Endothelial cell (in vitro differentiated cells): Measurements from ENCODE around the gene CSNK1A1L. TPM values are rescaled to one million over a fixed set of nuclear protein-coding genes. Genes with fewer than 3 reads are reported as not detected.

Experiments used
- DNase-seq: peaks from one replicate; pipeline ENCODE4 v3.0.0; 2021; ENCODE audit warnings: low spot score
- H3K27ac Mint-ChIP-seq: one replicate; pipeline ENCODE4 v1.8.0; 2021; ENCODE audit warnings: mixed read lengths, inconsistent platforms; ENCODE audit not compliant: unreplicated experiment
- H3K27me3 Mint-ChIP-seq: one replicate; pipeline ENCODE4 v1.8.0; 2021; ENCODE audit warnings: mild to moderate bottlenecking, moderate library complexity, mixed read lengths, inconsistent platforms; ENCODE audit not compliant: unreplicated experiment
- H3K36me3 Mint-ChIP-seq: one replicate; pipeline ENCODE4 v1.8.0; 2021; ENCODE audit warnings: mild to moderate bottlenecking, low read depth, mixed read lengths, inconsistent platforms; ENCODE audit not compliant: unreplicated experiment
- H3K4me1 Mint-ChIP-seq: one replicate; pipeline ENCODE4 v1.8.0; 2021; ENCODE audit warnings: mild to moderate bottlenecking, mixed read lengths, inconsistent platforms; ENCODE audit not compliant: unreplicated experiment
- H3K4me3 Mint-ChIP-seq: one replicate; pipeline ENCODE4 v1.8.0; 2021; ENCODE audit warnings: mild to moderate bottlenecking, mixed read lengths, inconsistent platforms; ENCODE audit not compliant: unreplicated experiment
- H3K9me3 Mint-ChIP-seq: one replicate; pipeline ENCODE4 v1.8.0; 2021; ENCODE audit warnings: mixed read lengths, inconsistent platforms; ENCODE audit not compliant: unreplicated experiment
- CTCF ChIP-seq: fragments of 200-600 bp; sonication (generic); IDR thresholded peaks from one replicate; pipeline ENCODE4 v1.5.0; 2021; ENCODE audit warnings: antibody characterized with exemption; ENCODE audit not compliant: unreplicated experiment
- total RNA-seq: library from RNA; stranded (reverse); fragmentation: NEBNext Ultra II Directional; extraction: Animal tissue kit (Norgen Biotek cat#: 25700); gene quantifications from one replicate; pipeline ENCODE4 v1.2.1, GENCODE V29; 2021; ENCODE audit not compliant: unreplicated experiment

CSNK1A1L gene
- total RNA-seq, 1 donor from 2014 or later, result not detected

GRCh38 chr13:37085606-37086005 is 19.9 kb downstream of the CSNK1A1L start:
- no peak for TF ChIP-seq CTCF
- no peak for DNase-seq
- Mint-ChIP-seq H3K27ac (no peak overlapping the region), H3K4me3 (no peak overlapping the region), H3K4me1 (no peaks in the 10 kb centered on the region), H3K9me3 (no peaks in the 10 kb centered on the region), H3K36me3 (no peaks in the 10 kb centered on the region), H3K27me3 (no peaks in the 10 kb centered on the region)

GRCh38 chr13:37076818-37077217 is 28.6 kb downstream of the CSNK1A1L start:
- Mint-ChIP-seq H3K9me3 (no peaks in the 10 kb centered on the region), H3K4me1 (peaks cover 3% of the 10 kb centered on the region), H3K27me3 (peaks cover 5% of the 10 kb centered on the region), H3K36me3 (no peaks in the 10 kb centered on the region), H3K27ac (no peak overlapping the region), H3K4me3 (no peak overlapping the region)
- no peak for TF ChIP-seq CTCF
- no peak for DNase-seq

- no peak overlapping the region for H3K4me3 Mint-ChIP-seq
- no peak overlapping the region for H3K27ac Mint-ChIP-seq
- DNase-seq, result no peak
- peaks cover 3% of the 10 kb centered on the region for H3K4me1 Mint-ChIP-seq
- H3K9me3 Mint-ChIP-seq, result no peaks in the 10 kb centered on the region
- TF ChIP-seq CTCF, result no peak
- H3K36me3 Mint-ChIP-seq, result no peaks in the 10 kb centered on the region
- peaks cover 5% of the 10 kb centered on the region for H3K27me3 Mint-ChIP-seq
Observed at GRCh38 chr13:37075164-37075563, 30.3 kb downstream of the CSNK1A1L start.

GRCh38 chr13:37074703-37075102 is 30.8 kb downstream of the CSNK1A1L start:
- Mint-ChIP-seq H3K9me3 (no peaks in the 10 kb centered on the region), H3K27me3 (peaks cover 5% of the 10 kb centered on the region), H3K4me3 (no peak overlapping the region), H3K4me1 (peaks cover 3% of the 10 kb centered on the region), H3K27ac (no peak overlapping the region), H3K36me3 (no peaks in the 10 kb centered on the region)
- no peak for TF ChIP-seq CTCF
- no peak for DNase-seq

- DNase-seq, result no peak
- no peaks in the 10 kb centered on the region for H3K36me3 Mint-ChIP-seq
Observed at GRCh38 chr13:37072024-37072423, 33.4 kb downstream of the CSNK1A1L start.

More at GRCh38 chr13:37072024-37072423, 33.4 kb downstream of the CSNK1A1L start:
- no peaks in the 10 kb centered on the region for H3K9me3 Mint-ChIP-seq
- no peak overlapping the region for H3K4me3 Mint-ChIP-seq
- H3K27me3 Mint-ChIP-seq, result peaks cover 5% of the 10 kb centered on the region
- TF ChIP-seq CTCF, result no peak
- no peak overlapping the region for H3K27ac Mint-ChIP-seq
- peaks cover 3% of the 10 kb centered on the region for H3K4me1 Mint-ChIP-seq
